WERI-Rb-1 (cell line): ENCODE results near the gene IGHMBP2.

ENCODE experiments used
- DNase-seq: peaks from one replicate; pipeline ENCODE4 v3.0.0-alpha.2; 2020
- H3K27ac ChIP-seq: fragments of 250-450 bp; sonication (Bioruptor Pico); 2 replicates; pipeline ENCODE4 v1.5.1; 2020; ENCODE audit warnings: mild to moderate bottlenecking, moderate library complexity
- H3K27me3 ChIP-seq: fragments of 250-450 bp; sonication (Bioruptor Pico); 2 replicates; pipeline ENCODE4 v1.5.1; 2021; ENCODE audit warnings: mild to moderate bottlenecking, low read depth, moderate library complexity; ENCODE audit not compliant: insufficient read depth, severe bottlenecking
- H3K36me3 ChIP-seq: fragments of 250-450 bp; sonication (Bioruptor Pico); 2 replicates; pipeline ENCODE4 v1.5.1; 2020; ENCODE audit warnings: mild to moderate bottlenecking, moderate library complexity
- H3K4me3 ChIP-seq: 2 replicates; pipeline ENCODE4 v1.5.1; 2011; ENCODE audit warnings: low read depth, mild to moderate bottlenecking, control low read depth, low read length
- H3K9me3 ChIP-seq: fragments of 250-450 bp; sonication (Bioruptor Pico); 2 replicates; pipeline ENCODE4 v1.5.1; 2021; ENCODE audit warnings: mild to moderate bottlenecking, moderate library complexity; ENCODE audit not compliant: severe bottlenecking
- TF ChIP-seq, protein P1 (sequence below): IDR thresholded peaks from 2 replicates; pipeline ENCODE4 v1.5.1; 2011; ENCODE audit warnings: low read depth, mild to moderate bottlenecking, control low read depth, inconsistent platforms, low read length

The IGHMBP2 gene

DNA sequence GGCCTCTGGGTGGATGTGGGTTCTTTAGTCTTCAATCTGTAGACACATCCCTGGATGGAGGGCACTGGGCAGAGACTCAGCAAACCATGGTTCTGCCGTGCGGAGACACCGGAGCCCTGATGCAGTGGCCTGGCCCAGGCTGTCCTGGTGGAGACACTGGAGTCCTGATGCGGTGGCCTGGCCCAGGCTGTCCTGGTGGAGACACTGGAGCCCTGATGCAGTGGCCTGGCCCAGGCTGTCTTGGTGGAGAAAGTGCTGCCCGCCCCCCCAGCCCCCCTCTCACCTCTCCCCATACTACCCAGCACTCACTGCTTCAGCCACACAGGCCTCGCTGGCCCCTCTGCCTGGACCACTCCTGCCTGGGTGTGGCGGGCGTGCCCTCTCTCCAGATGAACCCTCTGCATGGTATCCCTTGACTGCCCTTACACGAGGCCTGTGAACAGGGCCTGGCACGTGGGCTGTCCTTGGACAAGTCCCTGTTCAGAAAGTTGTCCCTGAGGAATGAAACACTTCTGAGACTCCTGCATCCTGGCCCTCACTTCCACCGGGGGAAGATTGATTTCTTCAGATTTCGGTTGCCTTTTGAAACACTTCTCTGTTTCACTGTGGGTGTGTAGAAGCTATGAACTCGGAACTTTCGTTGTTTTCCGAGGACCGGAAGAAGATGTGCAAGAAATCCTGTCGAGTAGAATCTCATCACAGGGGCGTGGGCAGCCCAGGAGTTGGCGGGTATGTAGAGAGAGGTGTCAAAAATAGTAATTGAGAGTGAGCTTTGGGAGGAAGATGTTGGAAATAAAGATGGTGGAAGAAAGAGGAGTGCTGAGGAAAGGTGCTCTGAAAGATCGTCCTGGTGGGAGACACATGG is 26.2 kb downstream of the IGHMBP2 start:
- peaks cover 8% of the 10 kb centered on the region for H3K9me3 ChIP-seq
- no peak overlapping the region for H3K27ac ChIP-seq
- peaks cover 49% of the 10 kb centered on the region for H3K36me3 ChIP-seq
- DNase-seq: no peak
- TF ChIP-seq, protein P1, sequence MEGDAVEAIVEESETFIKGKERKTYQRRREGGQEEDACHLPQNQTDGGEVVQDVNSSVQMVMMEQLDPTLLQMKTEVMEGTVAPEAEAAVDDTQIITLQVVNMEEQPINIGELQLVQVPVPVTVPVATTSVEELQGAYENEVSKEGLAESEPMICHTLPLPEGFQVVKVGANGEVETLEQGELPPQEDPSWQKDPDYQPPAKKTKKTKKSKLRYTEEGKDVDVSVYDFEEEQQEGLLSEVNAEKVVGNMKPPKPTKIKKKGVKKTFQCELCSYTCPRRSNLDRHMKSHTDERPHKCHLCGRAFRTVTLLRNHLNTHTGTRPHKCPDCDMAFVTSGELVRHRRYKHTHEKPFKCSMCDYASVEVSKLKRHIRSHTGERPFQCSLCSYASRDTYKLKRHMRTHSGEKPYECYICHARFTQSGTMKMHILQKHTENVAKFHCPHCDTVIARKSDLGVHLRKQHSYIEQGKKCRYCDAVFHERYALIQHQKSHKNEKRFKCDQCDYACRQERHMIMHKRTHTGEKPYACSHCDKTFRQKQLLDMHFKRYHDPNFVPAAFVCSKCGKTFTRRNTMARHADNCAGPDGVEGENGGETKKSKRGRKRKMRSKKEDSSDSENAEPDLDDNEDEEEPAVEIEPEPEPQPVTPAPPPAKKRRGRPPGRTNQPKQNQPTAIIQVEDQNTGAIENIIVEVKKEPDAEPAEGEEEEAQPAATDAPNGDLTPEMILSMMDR: no peak
- no peak overlapping the region for H3K4me3 ChIP-seq
- no peaks in the 10 kb centered on the region for H3K27me3 ChIP-seq

DNA sequence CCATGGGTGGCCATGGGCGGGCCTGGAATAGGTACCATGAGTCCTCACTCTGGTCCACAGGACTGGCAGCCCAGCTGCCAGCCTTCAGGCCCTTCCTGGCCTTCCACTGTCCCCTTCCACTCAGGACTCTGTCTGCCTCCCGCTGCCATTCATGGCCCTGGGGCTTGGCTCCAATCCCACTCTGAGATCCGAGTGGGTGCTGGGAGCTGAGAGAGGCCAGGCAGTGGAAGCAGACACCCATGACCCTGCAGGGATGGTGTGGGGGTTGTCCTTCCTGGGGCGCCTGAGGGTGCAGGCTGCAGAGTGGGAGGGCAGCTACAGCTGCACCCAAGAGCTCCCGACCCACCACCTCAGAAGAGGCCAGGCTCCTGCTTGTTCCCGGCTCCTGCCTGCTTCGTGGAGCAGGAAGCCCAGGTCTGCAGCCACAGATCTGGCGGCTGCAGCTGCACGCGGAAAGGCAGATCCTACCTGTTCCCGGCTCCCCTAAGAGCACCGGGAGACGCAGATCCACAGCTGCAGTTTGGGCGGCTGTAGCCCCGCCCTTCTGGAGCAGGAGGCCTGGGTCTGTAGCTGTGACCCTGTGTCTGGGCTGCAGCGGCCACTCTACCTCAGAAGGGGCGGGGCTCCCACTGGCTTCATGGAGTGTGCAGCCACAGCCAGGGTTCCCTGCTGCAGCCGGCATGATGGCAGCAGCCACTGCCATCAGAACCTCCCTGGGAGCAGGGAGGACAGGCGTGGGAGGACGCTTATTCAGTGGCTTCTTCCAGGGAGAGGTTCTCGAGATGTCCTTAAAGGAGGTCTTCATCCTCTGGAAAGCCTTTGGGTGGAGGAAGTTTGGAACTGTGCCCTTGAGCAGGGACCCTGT is 27.5 kb downstream of the IGHMBP2 start:
- no peak overlapping the region for H3K4me3 ChIP-seq
- H3K27ac ChIP-seq: no peak overlapping the region
- peaks cover 44% of the 10 kb centered on the region for H3K36me3 ChIP-seq
- H3K27me3 ChIP-seq: no peaks in the 10 kb centered on the region
- TF ChIP-seq, protein P1: no peak
- DNase-seq: no peak
- no peaks in the 10 kb centered on the region for H3K9me3 ChIP-seq

DNA sequence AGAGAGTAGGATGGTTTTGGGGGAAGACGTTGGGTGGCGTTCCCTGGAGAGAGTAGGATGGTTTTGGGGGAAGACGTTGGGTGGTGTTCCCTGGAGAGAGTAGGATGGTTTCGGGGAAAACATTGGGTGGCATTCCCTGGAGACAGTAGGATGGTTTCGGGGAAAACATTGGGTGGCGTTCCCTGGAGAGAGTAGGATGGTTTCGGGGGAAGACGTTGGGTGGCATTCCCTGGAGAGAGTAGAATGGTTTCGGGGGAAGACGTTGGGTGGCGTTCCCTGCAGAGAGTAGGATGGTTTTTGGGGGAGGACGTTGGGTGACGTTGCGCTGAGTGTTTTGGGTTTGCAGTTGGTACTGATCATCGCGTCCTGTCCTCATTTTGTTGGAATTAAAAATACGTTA is 28.2 kb downstream of the IGHMBP2 start:
- H3K9me3 ChIP-seq: no peaks in the 10 kb centered on the region
- H3K36me3 ChIP-seq: peaks cover 40% of the 10 kb centered on the region
- TF ChIP-seq, protein P1: no peak
- H3K27ac ChIP-seq: no peak overlapping the region
- H3K4me3 ChIP-seq: no peak overlapping the region
- DNase-seq: no peak
- H3K27me3 ChIP-seq: no peaks in the 10 kb centered on the region

DNA sequence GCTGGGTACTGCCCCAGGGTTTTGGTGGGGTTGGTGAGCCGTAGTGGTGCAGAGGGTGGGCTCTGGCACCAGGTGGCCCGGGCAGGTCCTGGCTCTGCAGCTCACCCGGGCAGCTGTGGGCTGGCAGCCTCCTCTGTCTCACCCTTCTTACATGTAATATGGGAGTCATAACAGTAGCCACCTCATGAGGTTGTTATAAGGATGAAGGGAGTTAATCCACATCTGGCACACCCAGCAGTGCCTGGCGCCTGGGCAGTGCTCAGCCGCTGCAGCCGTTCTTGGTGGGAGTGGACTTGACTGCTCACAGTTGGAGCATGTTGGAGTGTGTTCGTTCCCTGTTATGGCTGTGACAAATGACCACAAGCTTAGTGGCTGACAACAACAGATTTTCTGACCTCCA is 28.7 kb downstream of the IGHMBP2 start:
- DNase-seq: no peak
- H3K27ac ChIP-seq: no peak overlapping the region
- H3K9me3 ChIP-seq: no peaks in the 10 kb centered on the region
- no peak overlapping the region for H3K4me3 ChIP-seq
- no peaks in the 10 kb centered on the region for H3K27me3 ChIP-seq
- peaks cover 40% of the 10 kb centered on the region for H3K36me3 ChIP-seq
- TF ChIP-seq, protein P1: no peak

DNA sequence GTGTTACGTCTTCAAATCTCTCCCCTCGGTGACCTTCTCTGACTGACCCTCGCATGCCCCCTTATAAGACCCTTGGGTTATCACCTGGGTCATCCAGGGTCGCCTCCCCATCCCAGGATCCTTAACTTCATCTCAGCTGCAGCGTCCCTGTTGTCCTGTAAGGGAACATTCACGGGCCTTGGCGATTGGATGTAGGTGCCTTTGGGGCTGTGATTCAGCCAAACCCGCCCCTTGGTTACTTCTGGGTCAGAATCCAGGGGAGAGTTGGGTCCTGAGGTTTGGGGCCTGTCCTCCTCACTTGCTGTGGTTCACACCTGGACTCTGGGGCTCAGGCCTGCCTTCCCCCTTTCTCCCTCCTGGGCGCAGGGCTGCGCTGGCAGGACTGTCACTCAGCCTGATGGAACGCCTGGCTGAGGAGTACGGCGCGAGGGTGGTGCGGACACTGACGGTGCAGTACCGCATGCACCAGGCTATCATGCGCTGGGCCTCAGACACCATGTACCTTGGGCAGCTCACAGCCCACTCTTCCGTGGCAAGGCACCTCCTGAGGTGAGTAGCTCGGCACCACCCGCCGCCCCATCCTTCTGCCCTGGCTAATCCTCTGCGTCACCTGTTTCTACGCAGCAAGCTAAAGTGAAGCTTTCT is 29.4 kb downstream of the IGHMBP2 start:
- Histone ChIP-seq H3K4me3 (no peak overlapping the region), H3K36me3 (peaks cover 34% of the 10 kb centered on the region), H3K27me3 (no peaks in the 10 kb centered on the region), H3K27ac (no peak overlapping the region), H3K9me3 (no peaks in the 10 kb centered on the region)
- DNase-seq: no peak
- TF ChIP-seq, protein P1: no peak
